Measurements from ENCODE around the gene MORN3. TPM values are rescaled to one million over a fixed set of nuclear protein-coding genes. Genes with fewer than 3 reads are reported as not detected.

The MORN3 gene
- total and polyA plus RNA-seq, 2 of the 8 experiments (the other 6 are each of a cell fraction or from before 2014, with no cell fraction given): 0.39 to 0.93 TPM

DNA sequence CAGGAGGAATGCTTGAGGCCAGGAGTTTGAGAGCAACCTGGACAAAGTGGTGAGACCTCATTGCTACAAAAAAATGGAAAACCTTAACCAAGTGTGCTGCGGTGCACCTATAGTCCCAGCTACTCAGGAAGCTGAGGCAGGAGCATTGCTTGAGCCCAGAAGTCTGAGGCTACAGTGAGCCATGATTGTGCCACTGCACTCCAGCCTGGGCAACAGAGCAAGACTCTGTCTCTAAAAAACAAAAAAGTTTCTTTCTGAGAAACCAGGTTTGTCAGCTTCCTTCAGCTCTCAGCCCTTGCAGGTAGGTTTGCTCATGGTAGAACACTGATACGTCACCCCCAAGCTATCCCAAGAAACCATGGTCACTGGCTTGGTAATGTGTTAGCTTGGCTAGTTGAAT, 20.0 kb upstream of the MORN3 start:
- H3K9ac ChIP-seq (replicated peaks in 1 of 4; ENCODE audit: extremely low read depth in 1 of 4, low read depth in 3 of 4, low read length in 3 of 4): no peak overlapping the region
- no peak overlapping the region for H3K14ac ChIP-seq (ENCODE audit: insufficient read length)
- H3K36me3 ChIP-seq (ENCODE audit: control insufficient read depth in 2 of 4, insufficient read depth in 4 of 4, low read length in 3 of 4): no peaks in the 10 kb centered on the region
- DNase-seq (ENCODE audit: low read depth in 1 of 2, low spot score in 2 of 2) (no peak), FAIRE-seq (no peak)
- no peaks in the 10 kb centered on the region for H3K27me3 ChIP-seq (replicated peaks in 1 of 4; ENCODE audit: control insufficient read depth in 3 of 4, extremely low read depth in 1 of 4, insufficient read depth in 3 of 4, low read length in 3 of 4)
- CTCF ChIA-PET (ENCODE audit: partially characterized antibody): interaction anchor here (0.6 to 3.9 kb wide), 3 partner anchors 9 to 435 kb away, joined by 3 to 18 read pairs (median 7); partner anchors contain the start of gene RHOF
- no peaks in the 10 kb centered on the region for H3K9me3 ChIP-seq (ENCODE audit: insufficient read depth in 2 of 2, low read depth in 1 of 2, low read length in 1 of 2)
- H3K79me1 ChIP-seq (ENCODE audit: low read depth, low read length): no peaks in the 10 kb centered on the region
- H3K23ac ChIP-seq (ENCODE audit: insufficient read length): no peak overlapping the region
- H4K5ac ChIP-seq (ENCODE audit: insufficient read length, low read depth, low read length): no peak overlapping the region
- H3K18ac ChIP-seq (ENCODE audit: extremely low read depth, low read length): no peak overlapping the region
- H3K79me2 ChIP-seq (ENCODE audit: control insufficient read depth in 1 of 2, insufficient read depth in 2 of 2, low read length in 2 of 2): no peaks in the 10 kb centered on the region
- no peaks in the 10 kb centered on the region for H3K23me2 ChIP-seq (ENCODE audit: low read depth, low read length)
- WGBS, 2 experiments (ENCODE audit: extremely low coverage in 1 of 2, insufficient coverage in 1 of 2, insufficient read length in 1 of 2, insufficient replicate concordance in 2 of 2, low coverage in 1 of 2, low lambda C conversion rate in 2 of 2, missing lambda C conversion rate in 1 of 2): 83% methylated on average over 2 of the region's 2 CpGs; no CpG with 5 or more reads in 1 of the 2 experiments
- H3K4me2 ChIP-seq (ENCODE audit: insufficient read depth in 1 of 2, low read depth in 2 of 2, low read length in 2 of 2): no peak overlapping the region
- no peak overlapping the region for H3K4me3 ChIP-seq (ENCODE audit: extremely low read depth in 1 of 4, insufficient read depth in 2 of 4, low read depth in 3 of 4, low read length in 4 of 4)
- no peak overlapping the region for H2BK120ac ChIP-seq (replicated peaks; ENCODE audit: low read depth, low read length)
- TF ChIP-seq RXRA (IDR thresholded peaks at IDR 0.05; ENCODE audit: insufficient read depth, low read depth, low read length) (no peak), EZH2 (IDR thresholded peaks at IDR 0.05; ENCODE audit: low read depth, low read length, severe bottlenecking) (no peak), RFX5 (IDR thresholded peaks at IDR 0.05; ENCODE audit: borderline replicate concordance, low read depth, low read length) (no peak), SAP30 (IDR thresholded peaks at IDR 0.05; ENCODE audit: insufficient read depth, insufficient replicate concordance, low read length) (no peak), PHF8 (conservative IDR thresholded peaks at IDR 0.05; ENCODE audit: low read depth, low read length) (no peak), SP4 (IDR thresholded peaks at IDR 0.05; ENCODE audit: low read length) (no peak), MAX (IDR thresholded peaks at IDR 0.05) (no peak), POLR2A (IDR thresholded peaks at IDR 0.05; ENCODE audit: control extremely low read depth in 1 of 2, low read depth in 2 of 2, low read length in 2 of 2) (no peak), ZNF274 (IDR thresholded peaks at IDR 0.05; ENCODE audit: borderline replicate concordance, extremely low read depth, low read length) (no peak)
- TF ChIP-seq, protein P1, sequence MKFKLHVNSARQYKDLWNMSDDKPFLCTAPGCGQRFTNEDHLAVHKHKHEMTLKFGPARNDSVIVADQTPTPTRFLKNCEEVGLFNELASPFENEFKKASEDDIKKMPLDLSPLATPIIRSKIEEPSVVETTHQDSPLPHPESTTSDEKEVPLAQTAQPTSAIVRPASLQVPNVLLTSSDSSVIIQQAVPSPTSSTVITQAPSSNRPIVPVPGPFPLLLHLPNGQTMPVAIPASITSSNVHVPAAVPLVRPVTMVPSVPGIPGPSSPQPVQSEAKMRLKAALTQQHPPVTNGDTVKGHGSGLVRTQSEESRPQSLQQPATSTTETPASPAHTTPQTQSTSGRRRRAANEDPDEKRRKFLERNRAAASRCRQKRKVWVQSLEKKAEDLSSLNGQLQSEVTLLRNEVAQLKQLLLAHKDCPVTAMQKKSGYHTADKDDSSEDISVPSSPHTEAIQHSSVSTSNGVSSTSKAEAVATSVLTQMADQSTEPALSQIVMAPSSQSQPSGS (IDR thresholded peaks at IDR 0.05; ENCODE audit: low read length): no peak
- H2BK20ac ChIP-seq (ENCODE audit: low read length): no peak overlapping the region
- H4K8ac ChIP-seq (ENCODE audit: extremely low read depth, insufficient read depth, low read length): no peak overlapping the region
- no peak overlapping the region for H3K27ac ChIP-seq (ENCODE audit: low read depth, low read length)
- no peaks in the 10 kb centered on the region for H4K20me1 ChIP-seq (replicated peaks in 1 of 2; ENCODE audit: control insufficient read depth in 1 of 2, insufficient read depth in 2 of 2, low read length in 2 of 2)
- no peak overlapping the region for H4K91ac ChIP-seq (replicated peaks; ENCODE audit: insufficient read length, low read length)
- H2BK12ac ChIP-seq (ENCODE audit: low read depth, low read length): no peak overlapping the region
- H3K4ac ChIP-seq (replicated peaks; ENCODE audit: insufficient read length, low read depth, low read length): no peak overlapping the region
- no peak overlapping the region for H2BK15ac ChIP-seq (ENCODE audit: low read length)
- H2AFZ ChIP-seq (ENCODE audit: low read length): no peak overlapping the region
- no peak overlapping the region for H2AK5ac ChIP-seq (ENCODE audit: low read depth, low read length)
- no peak overlapping the region for H3K56ac ChIP-seq (replicated peaks; ENCODE audit: insufficient read length, low read depth, low read length)
- peaks cover 0 to 3% (median 0%) of the 10 kb centered on the region in 4 experiments; a peak in 2 of 7 replicates for H3K4me1 ChIP-seq (replicated peaks in 1 of 4; ENCODE audit: control insufficient read depth in 3 of 4, insufficient read depth in 4 of 4, low read length in 3 of 4)
- no peak overlapping the region for H2BK5ac ChIP-seq (ENCODE audit: low read depth, low read length)
- POLR2A ChIA-PET (ENCODE audit: partially characterized antibody): interaction anchor here (1.2 to 1.7 kb wide), 2 partner anchors 84 to 112 kb away, joined by 3 to 5 read pairs; no protein-coding TSS in a partner anchor

All from H1 (cell line).